SK-N-SH (cell line): ENCODE results near the gene SWAP70.

ENCODE experiments used
- RXRA ChIP-seq: IDR thresholded peaks from 2 replicates; pipeline ENCODE4 v1.4.0; 2012; ENCODE audit warnings: low read depth, mild to moderate bottlenecking, borderline replicate concordance
- TF ChIP-seq, protein P1 (sequence below): fragments of 200-600 bp; sonication (generic); IDR thresholded peaks from 2 replicates; pipeline ENCODE4 v1.6.1; 2017; ENCODE audit warnings: antibody characterized with exemption, mild to moderate bottlenecking, moderate library complexity
- TF ChIP-seq, protein P2 (sequence below): IDR thresholded peaks from 2 replicates; pipeline ENCODE4 v1.4.0; 2012; ENCODE audit warnings: low read depth, borderline replicate concordance
- TF ChIP-seq, protein P3 (sequence below): IDR thresholded peaks from 2 replicates; pipeline ENCODE4 v1.6.1; 2012; ENCODE audit warnings: mild to moderate bottlenecking, low read depth, low read length, moderate library complexity

DNA sequence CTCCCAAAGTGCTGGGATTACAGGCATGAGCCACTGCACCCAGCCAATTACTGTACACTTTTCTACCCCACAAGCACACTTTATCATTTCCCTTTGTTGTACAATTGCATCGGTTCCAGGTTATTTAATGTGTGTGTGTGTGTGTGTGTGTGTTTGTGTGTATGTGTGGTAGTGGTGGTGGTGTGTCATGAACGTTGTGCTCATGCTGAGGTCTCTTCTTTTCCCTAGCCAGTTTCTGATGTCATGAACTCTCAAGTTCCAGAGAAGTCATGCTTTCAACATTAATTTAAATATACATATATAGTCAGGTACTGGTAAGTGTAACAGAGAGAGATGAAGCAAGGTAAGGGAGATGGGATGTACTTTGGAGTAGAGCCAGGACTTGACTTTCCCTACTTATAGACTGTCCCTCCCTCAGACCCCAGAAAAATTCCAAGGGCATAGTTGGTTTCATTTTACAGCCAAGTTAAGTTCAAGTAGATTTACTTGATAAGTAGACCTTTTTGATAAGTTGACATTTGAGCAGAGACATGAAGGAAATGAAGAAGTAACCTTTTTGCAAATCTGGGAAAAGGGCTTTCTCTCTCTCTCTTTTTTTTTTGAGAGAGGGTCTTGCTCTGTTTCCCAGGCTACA is 47.7 kb upstream of the SWAP70 start:
- TF ChIP-seq, protein P1, sequence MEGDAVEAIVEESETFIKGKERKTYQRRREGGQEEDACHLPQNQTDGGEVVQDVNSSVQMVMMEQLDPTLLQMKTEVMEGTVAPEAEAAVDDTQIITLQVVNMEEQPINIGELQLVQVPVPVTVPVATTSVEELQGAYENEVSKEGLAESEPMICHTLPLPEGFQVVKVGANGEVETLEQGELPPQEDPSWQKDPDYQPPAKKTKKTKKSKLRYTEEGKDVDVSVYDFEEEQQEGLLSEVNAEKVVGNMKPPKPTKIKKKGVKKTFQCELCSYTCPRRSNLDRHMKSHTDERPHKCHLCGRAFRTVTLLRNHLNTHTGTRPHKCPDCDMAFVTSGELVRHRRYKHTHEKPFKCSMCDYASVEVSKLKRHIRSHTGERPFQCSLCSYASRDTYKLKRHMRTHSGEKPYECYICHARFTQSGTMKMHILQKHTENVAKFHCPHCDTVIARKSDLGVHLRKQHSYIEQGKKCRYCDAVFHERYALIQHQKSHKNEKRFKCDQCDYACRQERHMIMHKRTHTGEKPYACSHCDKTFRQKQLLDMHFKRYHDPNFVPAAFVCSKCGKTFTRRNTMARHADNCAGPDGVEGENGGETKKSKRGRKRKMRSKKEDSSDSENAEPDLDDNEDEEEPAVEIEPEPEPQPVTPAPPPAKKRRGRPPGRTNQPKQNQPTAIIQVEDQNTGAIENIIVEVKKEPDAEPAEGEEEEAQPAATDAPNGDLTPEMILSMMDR = no peak
- peak; percentile 43; the same call in 1 of the 2 replicates for TF ChIP-seq RXRA
- TF ChIP-seq, protein P2, sequence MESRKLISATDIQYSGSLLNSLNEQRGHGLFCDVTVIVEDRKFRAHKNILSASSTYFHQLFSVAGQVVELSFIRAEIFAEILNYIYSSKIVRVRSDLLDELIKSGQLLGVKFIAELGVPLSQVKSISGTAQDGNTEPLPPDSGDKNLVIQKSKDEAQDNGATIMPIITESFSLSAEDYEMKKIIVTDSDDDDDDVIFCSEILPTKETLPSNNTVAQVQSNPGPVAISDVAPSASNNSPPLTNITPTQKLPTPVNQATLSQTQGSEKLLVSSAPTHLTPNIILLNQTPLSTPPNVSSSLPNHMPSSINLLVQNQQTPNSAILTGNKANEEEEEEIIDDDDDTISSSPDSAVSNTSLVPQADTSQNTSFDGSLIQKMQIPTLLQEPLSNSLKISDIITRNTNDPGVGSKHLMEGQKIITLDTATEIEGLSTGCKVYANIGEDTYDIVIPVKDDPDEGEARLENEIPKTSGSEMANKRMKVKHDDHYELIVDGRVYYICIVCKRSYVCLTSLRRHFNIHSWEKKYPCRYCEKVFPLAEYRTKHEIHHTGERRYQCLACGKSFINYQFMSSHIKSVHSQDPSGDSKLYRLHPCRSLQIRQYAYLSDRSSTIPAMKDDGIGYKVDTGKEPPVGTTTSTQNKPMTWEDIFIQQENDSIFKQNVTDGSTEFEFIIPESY = no peak
- TF ChIP-seq, protein P3, sequence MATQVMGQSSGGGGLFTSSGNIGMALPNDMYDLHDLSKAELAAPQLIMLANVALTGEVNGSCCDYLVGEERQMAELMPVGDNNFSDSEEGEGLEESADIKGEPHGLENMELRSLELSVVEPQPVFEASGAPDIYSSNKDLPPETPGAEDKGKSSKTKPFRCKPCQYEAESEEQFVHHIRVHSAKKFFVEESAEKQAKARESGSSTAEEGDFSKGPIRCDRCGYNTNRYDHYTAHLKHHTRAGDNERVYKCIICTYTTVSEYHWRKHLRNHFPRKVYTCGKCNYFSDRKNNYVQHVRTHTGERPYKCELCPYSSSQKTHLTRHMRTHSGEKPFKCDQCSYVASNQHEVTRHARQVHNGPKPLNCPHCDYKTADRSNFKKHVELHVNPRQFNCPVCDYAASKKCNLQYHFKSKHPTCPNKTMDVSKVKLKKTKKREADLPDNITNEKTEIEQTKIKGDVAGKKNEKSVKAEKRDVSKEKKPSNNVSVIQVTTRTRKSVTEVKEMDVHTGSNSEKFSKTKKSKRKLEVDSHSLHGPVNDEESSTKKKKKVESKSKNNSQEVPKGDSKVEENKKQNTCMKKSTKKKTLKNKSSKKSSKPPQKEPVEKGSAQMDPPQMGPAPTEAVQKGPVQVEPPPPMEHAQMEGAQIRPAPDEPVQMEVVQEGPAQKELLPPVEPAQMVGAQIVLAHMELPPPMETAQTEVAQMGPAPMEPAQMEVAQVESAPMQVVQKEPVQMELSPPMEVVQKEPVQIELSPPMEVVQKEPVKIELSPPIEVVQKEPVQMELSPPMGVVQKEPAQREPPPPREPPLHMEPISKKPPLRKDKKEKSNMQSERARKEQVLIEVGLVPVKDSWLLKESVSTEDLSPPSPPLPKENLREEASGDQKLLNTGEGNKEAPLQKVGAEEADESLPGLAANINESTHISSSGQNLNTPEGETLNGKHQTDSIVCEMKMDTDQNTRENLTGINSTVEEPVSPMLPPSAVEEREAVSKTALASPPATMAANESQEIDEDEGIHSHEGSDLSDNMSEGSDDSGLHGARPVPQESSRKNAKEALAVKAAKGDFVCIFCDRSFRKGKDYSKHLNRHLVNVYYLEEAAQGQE = no peak
